NCI-H2171 treated with DMSO at 0.1 percent for 48 hours (cell line): ENCODE data around the gene LMBR1L.

Source experiments
- DNase-seq: peaks from one replicate; lab custom pipeline; 2025; lab: John Stamatoyannopoulos, UW

LMBR1L gene

GRCh38 chr12:49052451-49053208 is 58.0 kb downstream of the LMBR1L start:
- DNase-seq, result no peak

DNA sequence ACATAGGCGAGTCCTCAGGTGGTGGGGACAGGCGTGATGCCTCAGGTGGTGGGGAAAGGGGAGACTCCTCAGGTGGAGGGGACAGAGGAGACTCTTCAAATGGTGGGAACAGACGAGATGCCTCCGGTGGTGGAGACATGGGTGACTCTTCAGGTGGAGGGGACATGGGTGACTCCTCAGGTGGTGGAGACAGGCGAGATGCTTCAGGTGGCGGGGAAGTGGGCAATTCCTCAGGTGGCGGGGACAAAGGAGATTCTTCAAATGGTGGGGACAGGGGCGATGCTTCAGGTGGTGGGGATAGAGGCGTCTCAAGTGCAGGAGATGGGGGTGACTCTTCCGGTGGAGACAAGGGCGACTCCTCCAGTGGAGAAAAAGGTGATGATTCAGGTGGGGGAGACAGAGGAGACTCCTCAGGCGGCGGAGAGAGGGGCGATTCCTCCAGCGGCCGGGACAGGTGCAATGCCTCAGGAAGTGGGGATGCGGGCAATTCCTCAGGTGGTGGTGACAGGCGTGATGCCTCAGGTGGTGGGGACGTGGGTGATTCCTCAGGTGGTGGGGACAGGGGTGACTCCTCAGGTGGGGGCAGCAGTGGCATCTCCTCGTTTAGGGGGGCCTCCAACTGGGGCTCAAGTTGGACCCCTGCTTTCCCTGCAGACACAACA is 58.7 kb downstream of the LMBR1L start:
- DNase-seq, result no peak

- no peak for DNase-seq
These were observed 59.3 kb downstream of the LMBR1L start for GRCh38 chr12:49051373-49051764.

DNA sequence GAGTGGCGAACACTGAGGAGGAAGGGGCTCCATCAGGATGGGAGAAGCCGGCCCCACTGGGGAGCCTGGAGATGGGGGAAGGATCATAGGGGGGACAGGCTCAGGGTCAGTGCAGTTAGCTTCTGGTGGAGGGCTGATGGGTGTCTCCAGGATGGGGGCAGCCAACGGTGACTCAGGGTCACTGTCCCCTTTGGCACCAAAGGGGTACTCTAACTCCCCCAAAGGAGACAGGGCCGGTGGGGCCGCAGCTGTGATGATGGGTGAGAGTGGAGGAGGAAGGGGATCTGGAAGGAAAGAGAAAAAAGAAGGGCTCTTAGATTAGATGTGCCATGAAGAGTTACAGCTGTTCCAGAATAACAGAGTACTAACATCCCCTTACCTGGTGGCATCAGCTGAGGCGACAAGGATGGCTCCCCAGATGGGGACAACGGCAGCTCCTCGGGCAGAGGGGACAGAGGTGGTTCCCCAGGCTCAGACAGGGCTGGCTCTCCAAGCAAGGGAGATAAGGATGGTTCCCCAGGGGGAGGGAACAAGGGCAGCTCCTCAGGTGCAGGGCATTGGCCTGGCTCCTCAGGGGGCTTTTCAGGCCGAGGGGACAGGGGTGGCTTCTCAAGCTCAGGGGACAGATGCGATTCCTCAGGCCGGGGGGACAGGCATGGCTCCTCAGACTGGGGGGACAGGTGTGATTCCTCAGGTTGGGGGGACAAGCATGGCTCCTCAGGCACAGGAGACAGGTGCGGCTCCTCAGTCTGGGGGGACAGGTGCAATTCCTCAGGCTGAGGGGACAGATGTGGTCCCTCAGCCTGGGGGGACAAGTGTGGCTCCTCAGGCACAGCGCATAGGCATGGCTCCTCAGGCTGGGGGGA is 59.9 kb downstream of the LMBR1L start:
- DNase-seq, result no peak

DNA sequence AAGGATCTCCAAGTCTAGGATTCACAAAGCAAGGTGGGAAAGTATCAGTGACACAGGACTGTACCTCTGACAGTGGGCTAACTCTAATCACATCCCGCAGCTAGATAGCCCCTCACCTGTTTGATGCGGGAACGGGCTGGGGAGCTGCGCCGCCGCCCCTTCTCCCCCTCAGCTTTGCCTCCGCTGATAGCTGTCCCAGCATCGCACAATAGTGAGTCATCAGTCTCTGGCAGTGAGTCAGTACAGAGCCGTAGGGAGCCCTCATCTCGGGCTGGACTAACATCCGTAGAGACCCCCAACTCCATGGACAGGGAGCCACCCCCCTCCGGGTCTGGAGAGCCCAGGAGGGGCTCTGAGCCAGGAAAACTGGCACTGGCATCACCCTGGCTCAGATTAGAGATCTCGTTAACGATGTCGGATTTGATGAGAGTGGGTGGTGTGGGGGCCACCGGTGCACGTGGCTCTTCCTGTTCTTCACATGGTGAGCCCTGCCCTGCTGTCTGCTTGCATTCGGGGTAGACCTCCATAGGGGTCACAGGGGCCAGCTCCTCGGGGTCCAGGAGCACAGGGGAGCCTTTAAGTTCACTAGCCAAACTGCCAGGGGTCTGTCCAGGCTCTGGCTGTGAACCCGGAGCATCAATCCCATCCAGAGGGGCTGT is 61.0 kb downstream of the LMBR1L start:
- no peak for DNase-seq

DNA sequence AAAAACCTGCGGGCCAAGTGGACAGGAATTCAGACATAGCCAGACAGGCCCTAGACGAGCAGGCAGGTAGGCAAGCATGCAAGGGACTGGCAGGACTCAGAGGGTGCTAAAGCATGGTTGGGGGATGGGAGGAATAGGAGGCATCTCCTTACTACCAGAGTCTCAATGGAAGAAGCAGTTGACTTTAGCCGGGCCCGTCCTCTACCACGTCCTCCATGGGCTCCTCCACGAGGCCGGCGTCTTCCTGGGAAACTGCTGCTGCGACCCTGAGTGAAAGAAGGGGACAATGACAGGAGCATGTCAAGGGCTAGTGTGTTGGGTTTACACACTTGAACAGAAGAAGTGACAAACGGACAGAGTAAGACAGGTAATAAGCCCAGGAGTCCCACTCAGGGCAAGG is 61.7 kb downstream of the LMBR1L start:
- DNase-seq, result no peak
